Esophagus squamous epithelium (tissue), 4 donors: ENCODE results near the gene METTL24.

Experiments used
- POLR2A ChIP-seq, 4 donors: fragments of 450-650 bp; IDR thresholded peaks; one replicate each; pipeline ENCODE4 v1.6.1; 2017; ENCODE audit warnings: antibody characterized with exemption in 4 of 4, mild to moderate bottlenecking in 4 of 4, moderate library complexity in 3 of 4
- TF ChIP-seq, protein P1 (sequence below), 6 experiments: fragments of 450-650 bp in 4 of 6; fragments of 200-600 bp in 2 of 6; sonication (generic) in 2 of 6; IDR thresholded peaks; one replicate each; pipeline ENCODE4 v1.5.1; 2016 to 2019; ENCODE audit warnings: antibody characterized with exemption in 6 of 6, mild to moderate bottlenecking in 4 of 6, moderate library complexity in 4 of 6

DNA sequence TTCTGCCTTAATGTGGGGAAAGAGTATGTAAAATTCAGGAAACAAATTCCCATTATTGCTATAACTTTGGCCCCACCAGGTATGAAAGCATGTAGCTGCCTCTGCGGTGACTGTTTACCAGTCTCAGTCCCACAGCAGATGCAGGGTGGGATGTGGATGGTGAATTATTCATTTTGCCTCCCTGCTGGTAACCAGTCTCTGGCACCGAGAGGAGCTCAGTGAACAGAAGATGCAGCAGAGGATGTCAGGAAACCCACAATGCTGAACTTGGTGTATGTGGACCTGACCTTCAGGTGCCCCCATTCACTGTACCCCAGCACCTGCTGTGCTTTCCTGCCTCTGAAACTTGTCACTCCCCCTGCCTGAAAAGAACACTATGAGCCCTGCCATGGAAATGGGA, 8.8 kb upstream of the METTL24 start:
- TF ChIP-seq, protein P1, sequence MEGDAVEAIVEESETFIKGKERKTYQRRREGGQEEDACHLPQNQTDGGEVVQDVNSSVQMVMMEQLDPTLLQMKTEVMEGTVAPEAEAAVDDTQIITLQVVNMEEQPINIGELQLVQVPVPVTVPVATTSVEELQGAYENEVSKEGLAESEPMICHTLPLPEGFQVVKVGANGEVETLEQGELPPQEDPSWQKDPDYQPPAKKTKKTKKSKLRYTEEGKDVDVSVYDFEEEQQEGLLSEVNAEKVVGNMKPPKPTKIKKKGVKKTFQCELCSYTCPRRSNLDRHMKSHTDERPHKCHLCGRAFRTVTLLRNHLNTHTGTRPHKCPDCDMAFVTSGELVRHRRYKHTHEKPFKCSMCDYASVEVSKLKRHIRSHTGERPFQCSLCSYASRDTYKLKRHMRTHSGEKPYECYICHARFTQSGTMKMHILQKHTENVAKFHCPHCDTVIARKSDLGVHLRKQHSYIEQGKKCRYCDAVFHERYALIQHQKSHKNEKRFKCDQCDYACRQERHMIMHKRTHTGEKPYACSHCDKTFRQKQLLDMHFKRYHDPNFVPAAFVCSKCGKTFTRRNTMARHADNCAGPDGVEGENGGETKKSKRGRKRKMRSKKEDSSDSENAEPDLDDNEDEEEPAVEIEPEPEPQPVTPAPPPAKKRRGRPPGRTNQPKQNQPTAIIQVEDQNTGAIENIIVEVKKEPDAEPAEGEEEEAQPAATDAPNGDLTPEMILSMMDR (IDR thresholded peaks at IDR 0.05) = no peak
- TF ChIP-seq POLR2A (IDR thresholded peaks at IDR 0.05) = no peak
